Body of pancreas (tissue), 4 donors: ENCODE results near the gene CUEDC1. TPM values are rescaled to one million over a fixed set of nuclear protein-coding genes. Genes with fewer than 3 reads are reported as not detected.

ENCODE experiments used
- ATAC-seq: fragments of 150-250 bp; one replicate; pipeline ENCODE4 v1.9.1; 2016
- DNase-seq, 4 donors: peaks; one replicate each; pipeline ENCODE4 v3.0.0-alpha.2; 2019
- H3K27ac ChIP-seq, 4 donors: fragments of 200-600 bp; sonication (generic); 1 replicate in 3 of 4; 2 replicates in 1 of 4; pipeline versions ENCODE4 v1.5.1 to v1.6.1; 2016 to 2019; ENCODE audit warnings: mild to moderate bottlenecking in 1 of 4, mixed read lengths in 1 of 4, moderate library complexity in 1 of 4
- H3K27me3 ChIP-seq, 2 donors: fragments of 200-600 bp; sonication (generic); one replicate each; pipeline ENCODE4 v1.6.0; 2016; ENCODE audit warnings: mild to moderate bottlenecking in 1 of 2
- H3K36me3 ChIP-seq, 2 donors: fragments of 200-600 bp; sonication (generic); replicated peaks in 1 of 2; 2 replicates each; pipeline ENCODE4 v1.5.1; 2016; ENCODE audit warnings: low read depth in 2 of 2; ENCODE audit not compliant: insufficient read depth in 1 of 2
- H3K4me1 ChIP-seq: fragments of 200-600 bp; sonication (generic); one replicate; pipeline ENCODE4 v1.6.0; 2016
- H3K4me3 ChIP-seq, 2 donors: fragments of 200-600 bp; sonication (generic); 1 replicate in 1 of 2; 2 replicates in 1 of 2; pipeline ENCODE4 v1.5.1; 2016 to 2019
- H3K9me3 ChIP-seq, 3 donors: fragments of 200-600 bp; sonication (generic); 1 replicate in 2 of 3; 2 replicates in 1 of 3; pipeline ENCODE4 v1.5.1; 2016
- CTCF ChIP-seq, 7 experiments: fragments of 450-650 bp in 4 of 7; fragments of 200-600 bp in 3 of 7; sonication (generic) in 3 of 7; IDR thresholded peaks; one replicate each; pipeline ENCODE4 v1.5.1; 2016 to 2019; ENCODE audit warnings: antibody characterized with exemption in 7 of 7
- POLR2A ChIP-seq, 3 donors: fragments of 450-650 bp; IDR thresholded peaks; one replicate each; pipeline ENCODE4 v1.6.1; 2016; ENCODE audit warnings: antibody characterized with exemption in 3 of 3, mild to moderate bottlenecking in 2 of 3
- WGBS, 2 donors: methylation state at CpG; one replicate each; pipeline ENCODE4 v1.1.5; 2017; 5-methylcytosine and 5-hydroxymethylcytosine counted together
- intact Hi-C: fragments of 100-400 bp; cut with DNase I; formaldehyde crosslinking; loops from one replicate; pipeline ENCODE4 v1.15.1; 2023
- small RNA-seq: library from RNA; depleted of rRNA; stranded (forward); fragments of <200 nt; gene quantifications from one replicate; pipeline ENCODE3, GENCODE V24; 2016
- total RNA-seq, 2 donors: library from RNA; depleted of rRNA; stranded (reverse); fragments of >200 nt; gene quantifications; one replicate each; pipeline ENCODE4 v1.1.0, GENCODE V29; 2016

Gene CUEDC1
- total RNA-seq, 2 donors from 2014 or later: 35.8 to 48.1 TPM

- no peak overlapping the region for H3K4me3 ChIP-seq
- H3K27me3 ChIP-seq: no peaks in the 10 kb centered on the region
- no peaks in the 10 kb centered on the region for H3K4me1 ChIP-seq
- H3K36me3 ChIP-seq: no peaks in the 10 kb centered on the region
- 80 to 82% methylated on average over 8 to 9 of the region's 9 CpGs for WGBS, 2 donors
- no peak for DNase-seq
- no peaks in the 10 kb centered on the region for H3K9me3 ChIP-seq
- H3K27ac ChIP-seq: no peak overlapping the region
- TF ChIP-seq CTCF (IDR thresholded peaks at IDR 0.05) (no peak), POLR2A (IDR thresholded peaks at IDR 0.05) (no peak)
- ATAC-seq: no peak
- intact Hi-C loops: no loop called here
Measured at GRCh38 chr17:57818066-57818465, 137.1 kb downstream of the CUEDC1 start.

GRCh38 chr17:57817299-57817698, 137.9 kb downstream of the CUEDC1 start:
- Histone ChIP-seq H3K9me3 (no peaks in the 10 kb centered on the region), H3K27ac (no peak overlapping the region), H3K27me3 (no peaks in the 10 kb centered on the region), H3K4me3 (no peak overlapping the region), H3K36me3 (no peaks in the 10 kb centered on the region), H3K4me1 (no peaks in the 10 kb centered on the region)
- 90 to 91% methylated on average over 4 of the region's 4 CpGs for WGBS, 2 donors
- ATAC-seq (no peak), DNase-seq (no peak)
- intact Hi-C loops: no loop called here
- no peak for TF ChIP-seq POLR2A (IDR thresholded peaks at IDR 0.05)
- no peak for TF ChIP-seq CTCF (IDR thresholded peaks at IDR 0.05)

GRCh38 chr17:57814421-57814820, 140.8 kb downstream of the CUEDC1 start:
- Histone ChIP-seq H3K4me3 (no peak overlapping the region), H3K4me1 (peaks cover 12% of the 10 kb centered on the region), H3K27me3 (no peaks in the 10 kb centered on the region), H3K27ac (no peak overlapping the region), H3K9me3 (no peaks in the 10 kb centered on the region), H3K36me3 (no peaks in the 10 kb centered on the region)
- 73 to 79% methylated on average over 1 of the region's 1 CpG for WGBS, 2 donors
- TF ChIP-seq POLR2A (IDR thresholded peaks at IDR 0.05) (no peak), CTCF (IDR thresholded peaks at IDR 0.05) (no peak)
- DNase-seq (no peak), ATAC-seq (no peak)
- intact Hi-C loops: no loop called here

GRCh38 chr17:57811638-57812280, 143.5 kb downstream of the CUEDC1 start:
- intact Hi-C loops: no loop called here
- H3K27me3 ChIP-seq: no peaks in the 10 kb centered on the region
- WGBS, 2 donors: 50 to 59% methylated on average over 8 of the region's 8 CpGs
- DNase-seq (no peak), ATAC-seq (no peak)
- no peaks in the 10 kb centered on the region for H3K36me3 ChIP-seq
- peaks cover 12% of the 10 kb centered on the region for H3K4me1 ChIP-seq
- H3K9me3 ChIP-seq: no peaks in the 10 kb centered on the region
- H3K27ac ChIP-seq: peak overlapping the region in 3 of 4 donors; percentile 58 to 77 (median 75)
- H3K4me3 ChIP-seq: no peak overlapping the region
- no peak for TF ChIP-seq POLR2A (IDR thresholded peaks at IDR 0.05)
- TF ChIP-seq CTCF (IDR thresholded peaks at IDR 0.05): no peak

Small RNA genes within 50 kb of the gene (small RNA-seq; reads per million reads assigned to genes)
- gene AC015813.4: not detected

Other genes with a start within 250 kb of the CUEDC1 start
- not detected for gene CCDC182, start 210.1 kb downstream of the CUEDC1 start, total RNA-seq
- 10 to 100 TPM in 1 of 2 donors, 1 to 10 TPM in 1; 1.3 to 13.7 TPM for gene MRPS23, start 105.4 kb downstream of the CUEDC1 start, total RNA-seq
- gene VEZF1, start 32.8 kb upstream of the CUEDC1 start, total RNA-seq: 10 to 100 TPM; 14.5 to 39.4 TPM
- gene SRSF1, start 51.8 kb upstream of the CUEDC1 start, total RNA-seq: 100 to 1,000 TPM in 1 of 2 donors, 10 to 100 TPM in 1; 76.0 to 139 TPM
- 10 to 100 TPM; 10.6 to 14.5 TPM for gene DYNLL2, start 128.0 kb upstream of the CUEDC1 start, total RNA-seq
- gene OR4D1, start 193.0 kb upstream of the CUEDC1 start, total RNA-seq: not detected
- not detected for gene OR4D2, start 211.6 kb upstream of the CUEDC1 start, total RNA-seq
- not detected for gene EPX, start 237.3 kb upstream of the CUEDC1 start, total RNA-seq